B cell (primary cell): ENCODE data around the gene MSH3. TPM values are rescaled to one million over a fixed set of nuclear protein-coding genes. Genes with fewer than 3 reads are reported as not detected.

Experiments used
- ATAC-seq: fragments of 200-7000 bp; cut with Tn5 transposase; one replicate; pipeline ENCODE4 v1.10.0; 2021; ENCODE audit warnings: low read depth, mild to moderate bottlenecking, moderate number of reproducible peaks, moderate library complexity
- CTCF ChIA-PET: fragments of 350-600 bp; sonication (Branson Sonifier 250); formaldehyde crosslinking; loops from one replicate; lab custom pipeline; 2021; ENCODE audit warnings: antibody characterized with exemption, inconsistent platforms; lab: Charles Lee
- POLR2A ChIA-PET: fragments of 350-600 bp; sonication (Branson Sonifier 250); formaldehyde crosslinking; loops from one replicate; lab custom pipeline; 2021; ENCODE audit warnings: antibody characterized with exemption; lab: Charles Lee
- DNase-seq: peaks from one replicate; pipeline ENCODE4 v3.0.0; 2013
- H2AFZ ChIP-seq: 2 replicates; pipeline ENCODE4 v1.6.1; 2012; ENCODE audit warnings: mild to moderate bottlenecking, low read depth, low read length; ENCODE audit not compliant: insufficient read depth, poor library complexity, severe bottlenecking
- H3K27ac ChIP-seq, 2 donors: 1 replicate in 1 of 2; 2 replicates in 1 of 2; pipeline ENCODE4 v1.5.1; 2012 to 2013; ENCODE audit warnings: low read length in 2 of 2, mild to moderate bottlenecking in 2 of 2, moderate library complexity in 1 of 2
- H3K27me3 ChIP-seq, 4 experiments: fragments of 200-600 bp in 1 of 4; sonication (generic) in 1 of 4; replicated peaks in 1 of 4; 1 replicate in 2 of 4; 2 replicates in 2 of 4; pipeline versions ENCODE4 v1.6.1 to v1.7.0; 2013 to 2016; ENCODE audit warnings: low read length in 3 of 4, mild to moderate bottlenecking in 2 of 4, mixed read lengths in 1 of 4, moderate library complexity in 1 of 4; ENCODE audit not compliant: insufficient read depth in 4 of 4, control insufficient read depth in 3 of 4; ENCODE audit errors: control extremely low read depth in 1 of 4
- H3K36me3 ChIP-seq, 2 experiments: replicated peaks in 1 of 2; 1 replicate in 1 of 2; 2 replicates in 1 of 2; pipeline versions ENCODE4 v1.6.1 to v1.7.1; 2013; ENCODE audit warnings: low read length in 1 of 2; ENCODE audit not compliant: insufficient read depth in 2 of 2, control insufficient read depth in 1 of 2; ENCODE audit errors: control extremely low read depth in 1 of 2, extremely low read depth in 1 of 2
- H3K4me1 ChIP-seq, 2 donors: fragments of 200-600 bp in 1 of 2; sonication (generic) in 1 of 2; 1 replicate in 1 of 2; 2 replicates in 1 of 2; pipeline versions ENCODE4 v1.5.1 to v1.6.1; 2013 to 2017; ENCODE audit warnings: low read length in 2 of 2; ENCODE audit not compliant: control insufficient read depth in 2 of 2, insufficient read depth in 2 of 2
- H3K4me2 ChIP-seq: replicated peaks from 2 replicates; pipeline ENCODE3; 2012; ENCODE audit warnings: mild to moderate bottlenecking, low read depth, low read length; ENCODE audit not compliant: poor library complexity, severe bottlenecking
- H3K4me3 ChIP-seq, 5 experiments: fragments of 200-600 bp in 1 of 5; sonication (generic) in 1 of 5; 1 replicate in 3 of 5; 2 replicates in 2 of 5; pipeline versions ENCODE4 v1.5.1 to v1.7.0; 2011 to 2016; ENCODE audit warnings: low read length in 4 of 5, mild to moderate bottlenecking in 4 of 5, low read depth in 2 of 5, control low read depth in 1 of 5, moderate library complexity in 1 of 5; ENCODE audit not compliant: insufficient read depth in 1 of 5; ENCODE audit errors: control extremely low read depth in 1 of 5, extremely low read depth in 1 of 5
- H3K79me2 ChIP-seq: fragments of 200-600 bp; sonication (generic); one replicate; pipeline ENCODE4 v1.6.0; 2016; ENCODE audit warnings: low read length; ENCODE audit not compliant: control insufficient read depth, insufficient read depth
- H3K9ac ChIP-seq: fragments of 200-600 bp; sonication (generic); 2 replicates; pipeline ENCODE4 v1.6.1; 2017; ENCODE audit warnings: mild to moderate bottlenecking, low read length, moderate library complexity
- H3K9me3 ChIP-seq, 3 donors: one replicate each; pipeline versions ENCODE4 v1.6.1 to v1.7.1; 2013; ENCODE audit warnings: low read length in 2 of 3; ENCODE audit not compliant: control insufficient read depth in 2 of 3, insufficient read depth in 1 of 3; ENCODE audit errors: control extremely low read depth in 1 of 3
- H4K20me1 ChIP-seq: 2 replicates; pipeline ENCODE4 v1.6.0; 2012; ENCODE audit warnings: mild to moderate bottlenecking, low read length; ENCODE audit not compliant: insufficient read depth, control insufficient read depth, poor library complexity, severe bottlenecking
- H3K27ac Mint-ChIP-seq: one replicate; pipeline ENCODE4 v1.8.0; 2021; ENCODE audit warnings: mixed read lengths
- H3K27me3 Mint-ChIP-seq: one replicate; pipeline ENCODE4 v1.8.0; 2021; ENCODE audit warnings: mixed read lengths
- H3K4me1 Mint-ChIP-seq: one replicate; pipeline ENCODE4 v1.8.0; 2021; ENCODE audit warnings: mixed read lengths
- H3K4me3 Mint-ChIP-seq: one replicate; pipeline ENCODE4 v1.8.0; 2021; ENCODE audit warnings: mixed read lengths
- H3K9me3 Mint-ChIP-seq: one replicate; pipeline ENCODE4 v1.8.0; 2022; ENCODE audit warnings: mixed read lengths; ENCODE audit not compliant: insufficient read depth
- CTCF ChIP-seq: fragments of 200-600 bp; IDR thresholded peaks from one replicate; pipeline ENCODE4 v1.8.0; 2022; ENCODE audit warnings: antibody characterized with exemption, mild to moderate bottlenecking
- EZH2 ChIP-seq: IDR thresholded peaks from 2 replicates; pipeline ENCODE4 v1.6.1; 2012; ENCODE audit warnings: borderline replicate concordance, low read depth, mild to moderate bottlenecking, moderate library complexity, low read length; ENCODE audit not compliant: insufficient read depth, poor library complexity, severe bottlenecking
- intact Hi-C: fragments of 100-400 bp; cut with micrococcal nuclease; formaldehyde crosslinking; loops from one replicate; pipeline ENCODE4 v1.10.0; 2022
- polyA plus RNA-seq: library from polyadenylated mRNA; depleted of rRNA; stranded (reverse); fragments of >200 nt; gene quantifications from 2 replicates; pipeline ENCODE4 v1.2.3, GENCODE V29; 2012
- total RNA-seq, 2 donors: library from RNA; stranded (reverse); fragments of 120-200 nt in 1 of 2; gene quantifications; 1 replicate in 1 of 2; 2 replicates in 1 of 2; pipeline versions ENCODE4 v1.2.3 to v1.2.4, GENCODE V29; 2013 to 2022

The MSH3 gene
- total and polyA plus RNA-seq, 2 donors (not counting 1 experiment from before 2014, with no cell fraction given): 3.5 to 26.3 TPM

- POLR2A ChIA-PET: no interaction called here
- Histone ChIP-seq H3K4me2 (no peak overlapping the region), H2AFZ (no peak overlapping the region), H3K36me3 (no peaks in the 10 kb centered on the region), H3K79me2 (no peaks in the 10 kb centered on the region), H3K4me1 (no peaks in the 10 kb centered on the region), H3K27ac (no peak overlapping the region), H3K9ac (no peak overlapping the region), H3K9me3 (peaks cover 0 to 3% (median 0%) of the 10 kb centered on the region in 3 donors), H3K27me3 (no peaks in the 10 kb centered on the region), H4K20me1 (no peaks in the 10 kb centered on the region), H3K4me3 (no peak overlapping the region)
- H3K27me3 Mint-ChIP-seq: no peaks in the 10 kb centered on the region
- peaks cover 10% of the 10 kb centered on the region for H3K9me3 Mint-ChIP-seq
- TF ChIP-seq CTCF (no peak), EZH2 (no peak)
- intact Hi-C loops: no loop called here
- H3K4me1 Mint-ChIP-seq: peaks cover 2% of the 10 kb centered on the region
- H3K4me3 Mint-ChIP-seq: no peak overlapping the region
- DNase-seq (no peak), ATAC-seq (no peak)
- no peak overlapping the region for H3K27ac Mint-ChIP-seq
- CTCF ChIA-PET: no interaction called here
These were observed 47.1 kb upstream of the MSH3 start for GRCh38 chr5:80607343-80607742.

- H3K27me3 Mint-ChIP-seq: no peaks in the 10 kb centered on the region
- intact Hi-C loops: no loop called here
- ChIA-PET POLR2A (no interaction called here), CTCF (no interaction called here)
- peaks cover 2% of the 10 kb centered on the region for H3K4me1 Mint-ChIP-seq
- no peak overlapping the region for H3K9ac ChIP-seq
- DNase-seq: no peak
- no peaks in the 10 kb centered on the region for H3K27me3 ChIP-seq
- H4K20me1 ChIP-seq: no peaks in the 10 kb centered on the region
- TF ChIP-seq CTCF (no peak), EZH2 (no peak)
- H3K4me1 ChIP-seq: no peaks in the 10 kb centered on the region
- no peak for ATAC-seq
- H3K27ac Mint-ChIP-seq: no peak overlapping the region
- no peaks in the 10 kb centered on the region for H3K79me2 ChIP-seq
- H3K4me3 Mint-ChIP-seq: no peak overlapping the region
- no peak overlapping the region for H3K27ac ChIP-seq
- peaks cover 10% of the 10 kb centered on the region for H3K9me3 Mint-ChIP-seq
- H3K36me3 ChIP-seq: no peaks in the 10 kb centered on the region
- peaks cover 0 to 3% (median 0%) of the 10 kb centered on the region in 3 donors for H3K9me3 ChIP-seq
- H3K4me2 ChIP-seq: no peak overlapping the region
- H3K4me3 ChIP-seq: no peak overlapping the region
- no peak overlapping the region for H2AFZ ChIP-seq
These were observed 46.6 kb upstream of the MSH3 start for GRCh38 chr5:80607832-80608231.
